Forelimb muscle (tissue), 1 donor: ENCODE data around the gene MYLK3. TPM values are rescaled to one million over a fixed set of nuclear protein-coding genes. Genes with fewer than 3 reads are reported as not detected.
"Not testable (repeated sequence)": the region's sequence is repeated elsewhere in the genome, so short reads cannot be mapped to it uniquely, and the experiment has no call there.

Source experiments
- DNase-seq: peaks from one replicate; pipeline ENCODE4 v3.0.0-alpha.2; 2013; ENCODE audit warnings: low read depth
- polyA plus RNA-seq: library from polyadenylated mRNA; unstranded; fragments of 120-200 nt; gene quantifications from one replicate; pipeline ENCODE4 v1.2.1, GENCODE V29; 2013; ENCODE audit not compliant: insufficient read length

The MYLK3 gene
- 16.5 TPM for polyA plus RNA-seq

DNA sequence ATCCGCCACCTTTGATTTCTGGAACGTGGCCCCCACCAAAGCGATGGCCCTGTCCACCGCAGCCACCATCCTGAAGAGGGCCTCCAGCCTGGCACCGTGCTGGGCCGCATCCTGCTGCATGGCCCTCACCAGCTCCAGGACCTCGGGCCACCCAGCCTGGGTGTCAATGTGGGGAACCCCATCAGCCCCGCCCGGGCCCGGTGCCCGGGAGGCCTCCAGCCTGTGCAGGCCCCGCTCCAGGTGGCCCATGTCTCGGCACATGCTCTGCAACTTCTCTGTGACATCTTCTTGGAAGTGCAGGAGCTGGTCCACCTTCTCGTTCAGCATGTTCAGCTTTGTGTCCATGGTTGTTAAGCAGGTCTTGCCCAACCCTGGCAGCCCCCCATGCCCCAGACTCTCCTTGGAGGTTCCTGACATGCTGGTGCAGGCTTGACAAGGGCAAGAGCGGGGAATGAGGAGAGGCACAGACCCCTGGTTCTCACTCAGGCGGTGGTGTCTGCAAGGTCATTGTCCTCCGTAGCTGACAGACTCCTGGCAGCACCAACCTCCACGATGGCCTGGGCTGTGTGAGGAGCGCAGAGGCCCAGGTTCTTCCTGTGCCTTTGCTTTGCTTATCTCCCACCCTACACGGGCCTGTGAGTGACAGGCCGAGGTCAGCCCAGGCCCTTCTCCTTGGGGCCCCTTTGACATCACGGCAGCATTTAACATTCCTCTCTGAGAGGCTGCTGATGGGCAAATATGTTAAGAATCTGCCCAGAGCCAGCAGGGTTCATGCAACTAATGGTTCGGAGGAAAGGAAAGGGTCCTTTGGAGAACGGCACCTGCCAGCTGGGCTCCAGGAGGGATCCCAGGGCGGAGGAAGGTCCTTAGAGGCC is at the start of gene MYLK3:
TSS of gene MYLK3 (minus strand) at position 568 of the 875 bp plus-strand sequence. CDS start at position 417, 151 bp downstream.
- no peak for DNase-seq

DNA sequence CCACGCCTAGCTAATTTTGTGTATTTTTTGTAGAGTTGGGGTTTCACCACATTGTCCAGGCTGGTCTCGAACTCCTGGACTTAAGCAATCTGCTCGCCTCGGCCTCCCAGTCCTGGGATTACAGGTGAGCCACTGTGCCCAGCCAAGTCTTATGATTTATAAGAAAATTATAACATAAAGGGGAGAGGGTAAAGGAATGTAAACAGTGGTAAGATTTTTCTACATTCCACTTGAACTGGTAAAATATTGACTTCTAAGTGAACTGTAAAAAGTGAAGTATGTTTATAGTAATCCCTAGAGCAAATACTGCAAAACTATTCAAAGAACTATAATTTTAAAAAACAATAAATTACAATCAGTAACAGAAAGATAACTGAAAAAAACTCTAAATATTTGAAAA is 49.4 kb upstream of the MYLK3 start:
- DNase-seq = no peak

DNA sequence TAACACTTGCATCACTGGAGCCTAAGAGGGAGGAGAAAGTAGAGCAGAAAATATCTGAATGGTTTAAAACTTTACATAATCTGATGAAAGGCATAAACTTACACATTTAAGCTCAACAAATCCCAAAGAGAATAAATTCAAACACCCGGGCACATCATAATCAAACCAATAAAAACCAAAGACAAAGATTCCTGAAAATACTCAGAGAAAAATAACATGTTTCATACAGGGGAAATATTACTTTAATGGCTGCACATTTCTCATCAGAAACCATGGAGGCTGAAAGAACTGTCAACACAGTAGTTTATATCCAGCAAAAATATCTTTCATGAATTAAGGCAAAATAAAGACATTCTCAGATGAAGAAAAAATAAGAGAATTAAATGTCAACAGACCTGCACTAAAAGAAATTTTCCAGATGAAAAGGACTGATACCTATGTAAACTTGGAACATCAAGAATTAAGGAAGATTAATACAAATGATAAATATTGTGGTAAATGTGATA is 48.7 kb upstream of the MYLK3 start:
- DNase-seq = no peak

DNA sequence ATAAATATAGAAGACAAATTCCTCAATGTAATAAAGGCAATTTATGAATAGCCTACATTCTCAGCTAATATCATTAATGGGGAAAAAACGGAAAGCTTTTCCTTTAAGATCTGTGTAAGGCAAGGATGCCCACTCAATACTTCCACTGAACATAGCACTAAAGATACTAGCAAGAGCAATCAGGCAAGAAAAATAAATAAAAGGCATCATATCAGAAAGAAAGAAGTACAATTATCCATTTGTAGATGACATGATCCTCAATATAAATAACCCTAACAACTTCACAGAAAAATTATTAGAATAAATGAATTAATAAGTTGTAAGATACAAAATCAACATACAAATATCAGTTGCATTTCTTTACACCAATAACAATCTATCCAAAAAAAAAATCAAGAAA is 45.7 kb upstream of the MYLK3 start:
- DNase-seq = no peak

DNA sequence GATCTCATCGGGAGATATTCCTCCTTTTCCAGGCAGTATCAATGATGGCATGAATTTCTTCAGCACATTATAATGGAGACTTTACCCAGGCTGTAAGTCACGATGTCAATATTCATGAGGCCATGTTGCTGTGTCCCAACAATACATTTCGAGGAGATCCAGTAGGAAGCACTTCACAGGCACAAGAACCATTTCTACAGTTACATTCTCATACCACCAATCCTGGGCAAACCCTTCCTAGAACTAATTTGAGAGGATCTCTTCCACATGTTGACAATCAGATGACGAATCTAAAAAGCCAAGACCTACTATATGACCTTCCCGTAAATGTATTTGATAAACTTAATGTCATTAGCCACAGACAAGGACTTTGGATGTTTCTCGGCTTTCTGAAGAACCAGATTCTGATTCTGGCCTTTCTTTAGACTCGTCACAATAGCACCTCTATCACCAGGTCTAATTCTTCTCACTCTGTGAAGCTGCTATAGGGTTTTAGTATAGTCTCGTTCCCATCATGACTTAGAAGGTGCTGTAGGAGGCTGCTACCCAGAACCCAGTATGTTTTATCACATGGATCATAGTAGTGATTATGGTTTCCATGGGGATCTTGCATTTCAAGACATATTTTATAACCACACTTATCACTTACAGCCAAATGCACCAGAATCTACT is 42.6 kb upstream of the MYLK3 start:
- DNase-seq = no peak

DNA sequence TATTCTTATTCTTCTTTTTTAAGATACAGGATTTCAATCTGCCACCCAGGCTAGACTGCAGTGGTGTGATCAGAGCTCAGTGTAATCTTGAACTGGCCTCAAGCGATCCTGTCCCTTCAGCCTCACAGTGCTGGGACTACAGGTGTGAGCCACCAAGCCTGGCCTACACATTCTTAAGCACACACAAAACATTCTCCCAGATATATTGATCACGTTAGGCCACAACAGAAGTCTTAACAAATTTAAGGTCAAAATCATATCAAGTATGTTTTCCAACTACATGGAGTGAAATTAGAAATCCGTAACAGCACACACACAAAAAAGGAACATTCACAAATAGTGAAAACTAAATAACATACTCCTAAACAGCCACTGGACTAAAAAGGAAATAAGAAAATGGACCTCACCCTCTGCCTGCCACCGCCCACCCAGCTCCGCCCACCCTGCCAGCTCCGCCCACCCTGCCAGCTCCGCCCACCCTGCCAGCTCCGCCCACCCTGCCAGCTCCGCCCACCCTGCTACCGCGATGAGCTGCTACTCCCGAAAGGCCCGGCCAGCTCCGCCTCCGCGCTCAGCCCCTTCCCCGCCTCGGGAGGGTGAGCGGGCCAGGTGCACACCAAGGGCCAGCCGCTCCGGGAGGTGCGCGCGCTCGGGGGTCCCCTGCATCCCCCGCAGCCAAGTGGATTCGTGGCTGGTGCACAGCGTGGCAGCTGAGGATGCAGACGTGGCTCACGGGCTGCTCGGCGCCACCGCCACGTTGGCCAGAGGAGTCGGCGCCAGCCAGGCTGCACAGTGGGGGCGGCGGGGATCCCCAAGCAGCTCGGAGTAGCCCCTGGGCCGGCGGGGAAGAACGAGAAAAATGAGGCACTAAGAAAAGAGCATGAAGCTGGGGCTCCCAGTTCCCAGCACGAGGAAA is 41.6 kb upstream of the MYLK3 start:
- DNase-seq = no peak

DNA sequence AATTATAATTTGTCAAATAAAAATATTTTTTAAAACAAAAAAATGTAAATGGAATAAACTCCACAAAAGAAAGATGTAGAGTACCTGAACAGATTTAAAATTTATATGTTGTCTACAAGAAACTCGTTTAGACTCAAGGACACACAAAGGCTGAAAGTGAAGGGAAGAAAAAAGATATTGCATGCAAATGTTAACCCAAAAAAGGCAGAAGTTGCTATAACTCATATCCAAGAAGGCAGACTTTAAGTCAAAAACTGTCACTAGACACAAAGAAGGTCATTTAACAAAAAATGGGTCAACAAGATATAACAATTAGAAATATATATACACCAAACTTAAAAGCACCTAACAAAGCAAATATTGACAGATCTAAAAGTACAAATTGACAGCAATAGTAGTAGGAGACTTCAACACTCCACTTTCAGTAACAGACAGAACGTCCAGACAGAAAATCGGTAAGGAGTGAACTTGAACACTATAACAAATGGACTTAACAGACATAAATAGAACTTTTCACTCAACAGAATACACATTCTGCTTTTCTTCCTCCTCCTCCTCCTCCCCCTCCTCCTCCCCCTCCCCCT is 40.8 kb upstream of the MYLK3 start:
- no peak for DNase-seq

DNA sequence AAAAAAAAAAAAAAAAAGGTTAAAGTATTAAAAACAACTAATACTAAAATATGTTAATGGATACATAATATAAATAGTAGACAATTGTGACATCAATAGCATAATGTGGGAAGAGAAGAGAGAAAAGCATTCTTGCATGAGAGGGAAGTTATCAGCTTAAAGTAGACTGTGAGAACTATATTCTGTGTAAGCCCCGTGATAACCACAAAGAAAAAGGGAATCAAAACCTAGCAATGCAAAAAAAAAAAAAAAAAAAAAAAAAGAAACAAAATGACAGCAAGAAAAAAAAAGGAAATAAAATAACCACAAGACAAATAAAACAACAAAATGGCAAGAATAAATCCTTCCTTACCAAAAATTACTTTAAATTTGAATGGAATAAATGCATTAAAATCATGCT is 39.8 kb upstream of the MYLK3 start:
- DNase-seq = no peak

DNA sequence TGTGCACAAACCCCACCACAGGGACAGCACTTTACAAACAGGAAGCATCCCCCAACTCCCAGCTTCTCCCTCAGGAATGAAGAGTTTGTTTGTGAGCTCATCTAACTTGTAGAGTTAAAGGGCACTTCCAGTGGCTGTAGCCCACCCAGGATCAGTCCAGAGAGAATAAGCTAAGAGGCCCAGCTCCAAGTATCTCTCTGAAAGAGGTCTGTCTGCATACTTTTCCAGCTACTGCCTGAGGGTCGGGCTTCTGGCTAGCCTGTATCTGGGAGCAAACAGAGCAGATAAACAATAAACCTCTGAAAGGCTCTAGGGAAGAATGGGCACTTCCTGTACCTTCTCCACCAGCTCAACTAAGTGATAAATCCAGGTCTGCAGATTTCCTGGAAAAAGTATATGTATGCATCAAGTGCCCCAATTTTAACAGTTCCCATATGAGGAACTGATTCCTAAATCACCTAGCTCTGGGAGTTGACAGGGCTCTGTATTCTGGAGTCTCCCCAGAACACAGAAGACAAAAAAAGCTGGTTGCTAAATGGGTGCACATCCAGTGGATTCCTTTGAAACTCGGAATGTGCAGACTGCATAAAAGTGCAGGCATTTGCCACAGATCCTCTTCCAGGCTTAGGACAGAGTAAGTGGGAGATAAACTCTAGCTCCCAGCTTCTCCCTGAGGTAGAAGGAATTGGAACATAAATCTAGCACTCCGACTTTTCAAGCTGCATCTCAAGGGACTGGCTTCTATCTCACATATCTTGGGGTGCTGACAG is 37.1 kb upstream of the MYLK3 start:
- DNase-seq = no peak

DNA sequence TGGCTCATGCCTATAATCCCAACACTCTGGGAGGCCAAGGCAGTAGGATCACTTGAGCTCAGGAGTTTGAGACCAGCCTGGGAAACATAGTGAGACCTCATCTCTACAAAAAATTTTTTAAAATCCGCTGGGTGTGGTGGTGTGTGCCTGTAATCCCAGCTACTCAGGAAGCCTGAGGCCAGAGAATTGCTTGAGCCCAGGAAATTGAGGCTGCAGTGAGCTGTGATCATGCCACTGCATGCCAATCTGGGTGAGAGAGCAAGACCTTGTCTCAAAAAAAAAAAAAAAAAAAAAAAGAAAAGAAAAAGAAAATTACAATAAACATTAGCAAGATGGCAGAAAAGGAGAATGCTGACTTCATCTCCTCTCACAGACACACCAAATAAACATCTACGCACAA is 36.4 kb upstream of the MYLK3 start:
- DNase-seq = not testable (repeated sequence)

DNA sequence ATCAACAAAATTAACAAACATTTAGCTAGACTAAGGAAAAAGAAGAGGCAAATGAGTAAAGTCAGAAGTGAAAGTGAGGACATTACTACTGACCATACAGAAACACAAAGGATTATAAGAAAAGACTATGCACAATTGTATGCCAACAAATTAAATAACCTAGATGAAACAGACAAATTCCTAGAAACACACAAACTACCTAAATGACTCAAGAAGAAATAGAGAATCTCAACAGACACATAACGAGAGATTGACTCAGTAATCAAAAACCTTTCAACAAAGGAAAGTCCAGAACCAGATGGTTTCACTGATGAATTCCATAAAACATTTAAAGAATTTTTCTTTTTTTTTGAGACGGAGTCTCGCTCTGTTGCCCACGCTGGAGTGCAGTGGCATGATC is 35.7 kb upstream of the MYLK3 start:
- DNase-seq = no peak

DNA sequence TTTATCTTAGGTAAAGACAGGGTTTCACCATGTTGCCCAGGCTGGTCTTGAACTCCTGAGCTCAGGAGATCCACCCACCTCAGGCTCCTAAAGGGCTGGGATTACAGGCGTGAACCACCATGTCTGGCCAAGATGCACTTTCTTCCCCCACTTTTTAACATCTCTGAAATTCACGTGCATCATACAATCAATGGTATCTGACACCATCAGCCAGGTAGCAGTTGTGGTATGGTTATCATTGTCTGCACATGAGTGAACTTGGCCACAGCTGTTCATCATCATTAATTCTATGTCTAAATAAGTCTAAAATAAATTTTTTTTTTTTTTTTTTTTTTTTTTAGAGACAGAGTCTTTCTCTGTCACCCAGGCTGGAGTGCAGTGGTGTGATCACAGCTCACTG is 34.2 kb upstream of the MYLK3 start:
- DNase-seq = no peak

DNA sequence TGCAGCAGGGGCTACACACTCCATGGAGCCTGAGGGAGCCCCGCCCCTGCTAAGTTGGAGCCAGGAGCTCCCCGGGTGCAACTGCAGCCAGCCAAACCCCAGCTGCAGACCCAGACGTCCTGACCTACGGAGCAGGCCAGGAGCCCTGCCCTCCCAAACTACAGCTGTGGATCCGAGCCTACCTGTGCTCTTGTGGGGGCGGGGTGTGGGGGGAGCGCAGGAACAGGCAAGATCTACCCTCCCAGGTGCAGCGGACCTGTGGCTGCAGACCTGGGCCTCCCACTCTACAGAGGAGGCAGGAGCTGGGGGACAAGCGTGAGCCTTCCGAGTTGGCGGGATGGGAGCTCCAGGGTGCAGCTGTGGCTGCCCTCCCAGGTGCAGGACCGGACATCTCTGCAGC is 29.7 kb upstream of the MYLK3 start:
- DNase-seq = no peak

DNA sequence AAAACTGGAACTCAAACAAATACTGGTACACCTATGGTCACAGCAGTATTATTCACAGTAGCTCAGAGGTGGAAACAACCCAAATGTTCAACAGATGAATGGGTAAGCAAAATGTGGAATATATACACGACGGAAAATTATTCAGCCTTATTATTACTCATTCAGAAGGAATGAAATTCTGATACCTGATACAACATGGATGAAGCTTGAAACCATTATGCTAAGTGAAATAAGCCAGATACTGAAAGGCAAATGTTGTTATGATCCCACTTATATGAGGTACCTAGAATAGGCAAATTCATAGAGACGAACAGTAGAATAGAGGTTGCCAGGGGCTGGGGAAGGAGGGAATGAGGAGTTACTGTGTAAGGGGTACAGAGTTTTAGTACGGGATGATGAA is 27.1 kb upstream of the MYLK3 start:
- DNase-seq = no peak

DNA sequence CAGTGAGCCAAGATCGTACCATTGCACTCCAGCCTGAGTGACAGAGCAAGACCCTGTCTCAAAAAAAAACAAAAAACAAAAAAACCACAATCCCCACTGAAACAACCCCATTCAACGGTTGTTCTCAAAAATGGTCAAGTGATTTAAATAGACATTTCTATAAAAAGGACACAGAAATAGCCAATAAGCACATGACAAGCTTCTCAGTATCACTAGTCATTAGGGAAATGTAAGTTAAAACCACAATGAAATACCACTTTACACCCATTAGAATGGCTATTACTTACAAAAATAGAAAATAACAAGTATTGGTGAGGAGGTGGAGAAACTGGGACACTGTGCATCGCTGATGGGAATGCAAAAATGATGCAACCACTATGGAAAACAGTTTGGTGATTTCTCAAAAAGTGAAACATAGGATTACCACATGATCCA is 26.6 kb upstream of the MYLK3 start:
- no peak for DNase-seq

DNA sequence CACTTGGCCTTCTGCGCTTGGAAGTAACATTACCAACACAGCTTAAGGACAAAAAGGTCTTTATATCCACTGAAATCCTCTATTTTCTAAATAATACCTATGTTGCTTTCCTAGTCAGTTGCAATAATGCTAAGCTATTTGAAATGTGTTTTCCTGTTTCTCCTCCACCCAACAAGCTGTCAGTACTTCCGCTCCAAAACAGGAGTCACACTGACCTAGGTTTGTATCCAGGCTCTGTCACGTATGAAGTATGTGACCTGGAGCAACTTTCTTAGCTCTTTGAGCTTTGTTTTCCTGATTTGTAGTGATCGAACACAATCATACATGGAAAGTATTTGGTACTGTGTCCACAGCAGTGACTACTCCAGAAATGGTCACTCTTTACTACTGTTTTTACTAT is 24.3 kb upstream of the MYLK3 start:
- DNase-seq = no peak

DNA sequence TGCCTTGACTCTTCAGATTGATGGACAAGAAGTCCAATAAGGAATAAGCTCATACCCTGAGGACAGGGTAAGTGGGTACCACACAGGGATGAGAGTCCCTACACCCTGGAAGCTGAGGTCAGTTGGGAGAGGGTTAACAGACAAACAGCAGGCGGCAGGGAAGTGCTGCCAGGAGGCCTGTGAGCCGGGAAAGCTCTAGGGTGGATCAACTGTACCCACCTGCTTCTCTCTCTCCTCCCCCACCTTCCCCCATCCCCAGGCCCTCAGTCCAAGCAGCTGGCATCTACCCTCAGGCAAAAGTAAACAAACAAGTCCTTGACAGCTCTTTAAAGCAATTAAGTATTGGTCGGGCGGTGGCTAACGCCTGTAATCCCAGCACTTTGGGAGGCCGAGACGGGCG is 20.7 kb upstream of the MYLK3 start:
- no peak for DNase-seq

DNA sequence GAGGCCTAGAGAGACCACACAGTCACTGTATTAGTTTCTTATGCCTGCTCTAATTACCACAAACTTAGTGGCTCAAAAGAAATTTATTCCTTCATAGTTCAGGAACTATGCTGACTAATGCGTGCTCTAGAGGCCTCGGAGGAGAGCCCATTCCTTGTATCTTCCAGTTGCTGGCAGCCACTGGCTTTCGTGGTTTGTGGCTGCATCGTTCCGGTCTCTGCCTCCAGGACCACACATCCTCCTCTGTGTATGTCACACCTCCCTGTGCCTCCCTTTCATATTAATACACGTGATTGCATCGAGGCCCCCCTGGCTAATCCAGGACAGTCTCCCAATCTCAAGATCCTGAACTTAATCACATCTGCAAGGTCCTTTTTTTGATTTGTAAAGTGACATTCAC is 16.9 kb upstream of the MYLK3 start:
- DNase-seq = no peak

DNA sequence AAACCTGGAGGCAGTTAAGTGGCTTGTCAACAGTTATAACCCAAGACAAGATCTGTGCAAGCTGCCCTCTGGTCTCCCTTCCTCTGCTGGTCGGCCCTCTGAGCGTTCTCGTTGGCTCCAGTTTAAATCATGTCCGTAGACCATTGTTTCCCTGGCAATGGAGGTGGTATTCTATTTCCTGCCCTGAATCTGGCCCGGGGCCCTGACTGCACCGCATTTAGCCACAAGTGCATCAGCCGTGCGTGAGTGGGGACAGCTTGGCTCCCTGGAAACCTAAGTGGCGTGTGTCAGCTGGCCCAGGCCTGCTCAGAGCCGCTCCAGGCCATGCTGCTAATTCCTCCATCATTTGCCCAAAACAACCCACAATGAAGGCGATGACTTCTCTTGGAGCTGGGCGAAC is 15.0 kb upstream of the MYLK3 start:
- DNase-seq = no peak

DNA sequence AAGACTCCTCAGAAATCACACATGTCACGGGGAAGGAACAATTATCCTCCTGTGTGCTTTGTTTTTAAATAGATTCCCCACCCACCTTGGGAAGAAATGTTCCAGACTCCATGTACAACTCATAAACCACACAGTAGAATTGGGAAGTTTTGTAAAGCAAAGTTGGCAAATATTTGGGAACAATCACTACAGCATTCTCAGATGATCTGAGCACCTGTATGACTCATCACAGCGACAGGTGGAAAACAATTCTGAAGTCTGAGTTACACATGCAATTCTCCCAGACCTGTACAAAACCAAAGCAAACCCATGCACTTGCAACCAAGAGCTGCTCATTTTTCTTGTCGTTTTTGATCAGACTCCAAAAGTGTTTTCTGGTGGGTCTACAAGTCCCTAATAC is 14.4 kb upstream of the MYLK3 start:
- no peak for DNase-seq

DNA sequence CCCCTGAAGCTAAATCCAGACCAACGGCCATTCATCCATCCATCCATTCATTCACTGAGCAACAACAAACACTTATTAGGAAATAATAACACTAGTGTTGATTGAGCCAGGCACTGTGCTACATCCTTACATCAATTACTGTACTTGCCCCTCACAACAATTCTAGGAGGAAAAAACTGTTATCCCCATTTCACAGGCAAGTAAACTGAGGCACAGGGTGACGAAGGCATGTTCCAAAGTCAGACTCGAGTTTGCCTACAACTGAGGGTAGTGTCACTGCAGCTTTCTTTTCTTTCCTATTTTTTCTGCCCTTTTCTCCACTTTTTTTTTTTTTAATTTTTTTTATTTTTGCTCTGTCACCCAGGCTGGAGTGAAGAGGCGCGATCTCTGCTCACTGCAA is 11.2 kb upstream of the MYLK3 start:
- DNase-seq = no peak
